HepG2 (cell line): ENCODE results near the gene RGS1. TPM values are rescaled to one million over a fixed set of nuclear protein-coding genes. Genes with fewer than 3 reads are reported as not detected.

Experiments
- ATAC-seq: fragments of 200-7000 bp; cut with Tn5 transposase; 3 replicates; pipeline ENCODE4 v1.9.1; 2020; ENCODE audit warnings: mild to moderate bottlenecking, moderate library complexity
- BruUV-seq: library from RNA; stranded (reverse); fragments of 400-500 nt; replicated peaks from 2 replicates; lab custom pipeline; 2021; lab: Mats Ljungman, UMichigan
- CTCF ChIA-PET: fragments of 300-600 bp; formaldehyde crosslinking; extraction: SDS; loops from one replicate; lab custom pipeline; 2021; ENCODE audit warnings: low total read pairs, inconsistent platforms, low intra/inter-chr PET ratio; lab: Yijun Ruan, JAX
- POLR2A ChIA-PET: fragments of 350-600 bp; sonication (Branson Sonifier 250); formaldehyde crosslinking; loops from one replicate; lab custom pipeline; 2020; ENCODE audit warnings: antibody characterized with exemption, inconsistent platforms; lab: Yijun Ruan, JAX
- DNase-seq: peaks from one replicate; pipeline ENCODE4 v3.0.0-alpha.2; 2015; ENCODE audit warnings: low spot score
- FAIRE-seq: peaks from 3 replicates; lab custom pipeline; 2011; peaks lifted over from hg19 to GRCh38; lab: Jason Lieb, UNC
- H2AFZ ChIP-seq: one replicate; pipeline ENCODE4 v1.6.1; 2011; ENCODE audit warnings: low read length, inconsistent platforms
- H3K27ac ChIP-seq: fragments of 300-600 bp; 3 replicates; pipeline ENCODE4 v1.8.0; 2011; ENCODE audit warnings: mixed run types, mild to moderate bottlenecking, mixed read lengths, low read length, inconsistent platforms; ENCODE audit not compliant: insufficient read depth; ENCODE audit errors: extremely low read length
- H3K27me3 ChIP-seq, 2 experiments: fragments of 200-600 bp in 1 of 2; 2 replicates in 1 of 2; 3 replicates in 1 of 2; pipeline versions ENCODE4 v1.6.0 to v1.8.0; 2011; ENCODE audit warnings: low read length in 2 of 2, mild to moderate bottlenecking in 2 of 2, moderate library complexity in 2 of 2, inconsistent platforms in 1 of 2; ENCODE audit not compliant: insufficient read depth in 2 of 2, control insufficient read depth in 1 of 2
- H3K36me3 ChIP-seq, 2 experiments: fragments of 200-600 bp in 1 of 2; replicated peaks in 1 of 2; 2 replicates in 1 of 2; 3 replicates in 1 of 2; pipeline versions ENCODE4 v1.5.1 to v1.8.0; 2011; ENCODE audit warnings: low read length in 2 of 2, inconsistent platforms in 1 of 2; ENCODE audit not compliant: insufficient read depth in 2 of 2, control insufficient read depth in 1 of 2
- H3K4me1 ChIP-seq: 2 replicates; pipeline ENCODE4 v1.5.1; 2012; ENCODE audit warnings: low read length, inconsistent platforms; ENCODE audit not compliant: insufficient read depth
- H3K4me2 ChIP-seq: 2 replicates; pipeline ENCODE4 v1.6.0; 2011; ENCODE audit warnings: low read depth, low read length, inconsistent platforms
- H3K4me3 ChIP-seq, 3 experiments: fragments of 200-600 bp in 1 of 3; sonication (generic), shearing (Covaris generic) in 1 of 3; replicated peaks in 1 of 3; 2 replicates each; pipeline ENCODE4 v1.5.1; 2011 to 2016; ENCODE audit warnings: low read length in 3 of 3, inconsistent platforms in 2 of 3, low read depth in 2 of 3, mild to moderate bottlenecking in 2 of 3, control low read depth in 1 of 3, mixed read lengths in 1 of 3; ENCODE audit not compliant: insufficient read depth in 1 of 3
- H3K79me2 ChIP-seq: one replicate; pipeline ENCODE4 v1.6.1; 2011; ENCODE audit warnings: low read length, inconsistent platforms; ENCODE audit not compliant: insufficient read depth
- H3K9ac ChIP-seq: 2 replicates; pipeline ENCODE4 v1.6.0; 2011; ENCODE audit warnings: mild to moderate bottlenecking, low read depth, low read length, inconsistent platforms; ENCODE audit not compliant: insufficient read depth
- H3K9me3 ChIP-seq: 2 replicates; pipeline ENCODE4 v1.5.1; 2012; ENCODE audit warnings: mild to moderate bottlenecking, low read length
- H4K20me1 ChIP-seq: 2 replicates; pipeline ENCODE4 v1.6.0; 2011; ENCODE audit warnings: inconsistent platforms, mild to moderate bottlenecking, low read length, moderate library complexity; ENCODE audit not compliant: insufficient read depth
- ATF7 ChIP-seq, 2 experiments: fragments of 450-650 bp in 1 of 2; sonication (generic) in 1 of 2; formaldehyde crosslinking in 1 of 2; IDR thresholded peaks; 2 replicates each; pipeline versions ENCODE4 v1.4.0 to v1.6.1; 2016 to 2020; ENCODE audit warnings: antibody characterized with exemption in 1 of 2, mild to moderate bottlenecking in 1 of 2, missing genetic modification reagents in 1 of 2
- DBP ChIP-seq: sonication (generic); formaldehyde crosslinking; IDR thresholded peaks from 2 replicates; pipeline ENCODE4 v1.4.0; 2020; ENCODE audit warnings: missing genetic modification reagents; ENCODE audit errors: not compliant biosample characterization
- ONECUT2 ChIP-seq: sonication (generic); formaldehyde crosslinking; IDR thresholded peaks from 2 replicates; pipeline ENCODE4 v1.4.0; 2020; ENCODE audit warnings: missing genetic modification reagents
- SIN3B ChIP-seq: fragments of 150-350 bp; IDR thresholded peaks from 2 replicates; pipeline ENCODE4 v1.6.1; 2014; ENCODE audit warnings: low read length
- ZNF678 ChIP-seq: sonication (generic); formaldehyde crosslinking; IDR thresholded peaks from 2 replicates; pipeline ENCODE4 v1.4.0; 2020; ENCODE audit warnings: mild to moderate bottlenecking, missing genetic modification reagents
- ZNF782 ChIP-seq: sonication (generic); formaldehyde crosslinking; IDR thresholded peaks from 2 replicates; pipeline ENCODE4 v1.4.0; 2020; ENCODE audit warnings: missing genetic modification reagents, mild to moderate bottlenecking, borderline replicate concordance
- WGBS: methylation state at CpG from one replicate; pipeline ENCODE4 v1.1.6; 2017; ENCODE audit warnings: low lambda C conversion rate; 5-methylcytosine and 5-hydroxymethylcytosine counted together
- in situ Hi-C: cut with HindIII; loops from 2 replicates; pipeline ENCODE4 v1.10.0; 2017; ENCODE audit warnings: low pct_unique_long_range_greater_than_20kb; ENCODE audit not compliant: extremely low pct_ligation_motif_present
- intact Hi-C: fragments of 100-400 bp; cut with micrococcal nuclease; formaldehyde crosslinking; loops from one replicate; pipeline ENCODE4 v1.10.0; 2022; ENCODE audit not compliant: unreplicated experiment
- polyA plus RNA-seq, 8 experiments: library from polyadenylated mRNA; depleted of rRNA in 3 of 8; stranded (reverse) in 7 of 8; unstranded in 1 of 8; fragments of >200 nt; fragmentation: Illumina TruSeq in 4 of 8; extraction: Trizol in 4 of 8; gene quantifications; 2 replicates each; pipeline versions ENCODE4 v1.2.1 to v1.2.3, GENCODE V29; 2011 to 2016; ENCODE audit warnings: low read depth in 4 of 8, missing spikeins in 1 of 8, mixed read lengths in 1 of 8; ENCODE audit not compliant: insufficient read depth in 1 of 8
- total RNA-seq, 5 experiments: library from RNA; depleted of rRNA; stranded (reverse); fragments of >200 nt; fragmentation: Illumina TruSeq; extraction: Trizol; gene quantifications; 2 replicates each; pipeline ENCODE4 v1.2.3, GENCODE V29; 2016; ENCODE audit warnings: low read depth in 1 of 5
- TF ChIP-seq, protein P1 (sequence below): sonication (generic); formaldehyde crosslinking; conservative IDR thresholded peaks from 2 replicates; pipeline ENCODE4 v1.8.0; 2022; ENCODE audit warnings: missing genetic modification reagents

Gene RGS1
- total and polyA plus RNA-seq, 2 of the 13 experiments (the other 11 are each of a cell fraction or from before 2014, with no cell fraction given): not detected

DNA sequence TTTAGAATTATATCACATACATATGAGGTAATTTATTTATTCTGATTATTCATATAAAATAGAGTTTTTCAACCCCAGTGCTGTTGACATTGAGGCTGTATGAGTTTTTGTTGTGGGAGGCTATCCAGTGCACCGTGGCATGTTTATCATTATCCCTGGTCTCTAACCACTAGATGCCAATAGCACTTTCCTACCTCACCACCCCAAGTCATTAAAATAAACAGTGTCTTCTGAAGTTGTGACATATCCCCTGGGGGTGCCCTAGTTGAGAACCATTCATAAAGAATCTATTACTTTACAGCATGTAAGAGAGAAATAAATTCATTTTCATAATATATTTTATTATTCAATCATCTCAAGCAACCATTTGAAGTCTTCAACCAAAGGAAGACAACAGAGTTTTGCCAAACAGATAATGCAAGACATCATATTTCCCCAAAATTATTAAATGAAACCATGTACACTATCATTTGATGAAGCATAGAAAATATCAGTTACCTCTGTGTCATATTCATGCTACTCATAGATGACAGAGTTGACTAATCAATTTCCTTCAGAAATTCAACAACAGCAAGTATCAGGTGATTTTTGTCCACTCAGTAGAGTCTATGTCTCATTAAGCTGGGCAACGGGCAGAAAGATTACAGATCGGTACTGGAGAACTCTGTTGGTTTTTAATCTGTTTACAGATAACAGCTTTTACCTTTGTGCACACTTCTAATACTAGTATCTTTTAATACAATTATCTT lies 39.5 kb upstream of the RGS1 start:
- H3K36me3 ChIP-seq: no peaks in the 10 kb centered on the region
- no peak overlapping the region for H3K27ac ChIP-seq
- BruUV-seq: no TSS peak
- peaks cover 5% of the 10 kb centered on the region for H3K4me1 ChIP-seq
- CTCF ChIA-PET: no interaction called here
- TF ChIP-seq ZNF678 (CRISPR knock-in tag) (no peak), ONECUT2 (CRISPR knock-in tag) (no peak), DBP (no peak), ATF7 (IDR thresholded peaks at IDR 0.05) (no peak), ATF7 (CRISPR knock-in tag; IDR thresholded peaks at IDR 0.05) (no peak), SIN3B (no peak), ZNF782 (no peak)
- TF ChIP-seq, protein P1, sequence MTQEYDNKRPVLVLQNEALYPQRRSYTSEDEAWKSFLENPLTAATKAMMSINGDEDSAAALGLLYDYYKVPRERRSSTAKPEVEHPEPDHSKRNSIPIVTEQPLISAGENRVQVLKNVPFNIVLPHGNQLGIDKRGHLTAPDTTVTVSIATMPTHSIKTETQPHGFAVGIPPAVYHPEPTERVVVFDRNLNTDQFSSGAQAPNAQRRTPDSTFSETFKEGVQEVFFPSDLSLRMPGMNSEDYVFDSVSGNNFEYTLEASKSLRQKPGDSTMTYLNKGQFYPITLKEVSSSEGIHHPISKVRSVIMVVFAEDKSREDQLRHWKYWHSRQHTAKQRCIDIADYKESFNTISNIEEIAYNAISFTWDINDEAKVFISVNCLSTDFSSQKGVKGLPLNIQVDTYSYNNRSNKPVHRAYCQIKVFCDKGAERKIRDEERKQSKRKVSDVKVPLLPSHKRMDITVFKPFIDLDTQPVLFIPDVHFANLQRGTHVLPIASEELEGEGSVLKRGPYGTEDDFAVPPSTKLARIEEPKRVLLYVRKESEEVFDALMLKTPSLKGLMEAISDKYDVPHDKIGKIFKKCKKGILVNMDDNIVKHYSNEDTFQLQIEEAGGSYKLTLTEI (CRISPR knock-in tag): no peak
- TF ChIP-seq, all 625 proteins: peak for 0
- no peaks in the 10 kb centered on the region for H3K27me3 ChIP-seq
- 10% methylated on average over 3 of the region's 3 CpGs for WGBS
- FAIRE-seq: no peak
- DNase-seq: no peak
- POLR2A ChIA-PET: no interaction called here
- intact Hi-C loops (no loop called here), in situ Hi-C loops (no loop called here)
- no peak for ATAC-seq
- no peaks in the 10 kb centered on the region for H3K79me2 ChIP-seq
- no peaks in the 10 kb centered on the region for H4K20me1 ChIP-seq
- H2AFZ ChIP-seq: no peak overlapping the region
- H3K9me3 ChIP-seq: no peaks in the 10 kb centered on the region
- no peak overlapping the region for H3K4me2 ChIP-seq
- no peak overlapping the region for H3K9ac ChIP-seq
- H3K4me3 ChIP-seq: no peak overlapping the region
